Activated naive CD8-positive, alpha-beta T cell (primary cell): ENCODE data around the gene SPATA32.

Source experiments
- H3K27ac Mint-ChIP-seq: one replicate; pipeline ENCODE4 v1.8.0; 2021; ENCODE audit warnings: mixed read lengths
- H3K27me3 Mint-ChIP-seq: one replicate; pipeline ENCODE4 v1.8.0; 2021; ENCODE audit warnings: mixed read lengths
- H3K36me3 Mint-ChIP-seq: one replicate; pipeline ENCODE4 v1.8.0; 2021; ENCODE audit warnings: mixed read lengths
- H3K4me1 Mint-ChIP-seq: one replicate; pipeline ENCODE4 v1.8.0; 2021; ENCODE audit warnings: low read depth, mixed read lengths
- H3K4me3 Mint-ChIP-seq: one replicate; pipeline ENCODE4 v1.8.0; 2021; ENCODE audit warnings: mild to moderate bottlenecking, mixed read lengths
- H3K9me3 Mint-ChIP-seq: one replicate; pipeline ENCODE4 v1.8.0; 2021; ENCODE audit warnings: low read depth, mixed read lengths

The SPATA32 gene

GRCh38 chr17:45236282-45236606, 25.6 kb downstream of the SPATA32 start:
- Mint-ChIP-seq H3K9me3 (no peaks in the 10 kb centered on the region), H3K4me3 (no peak overlapping the region), H3K4me1 (peaks cover 49% of the 10 kb centered on the region), H3K36me3 (peaks cover 5% of the 10 kb centered on the region), H3K27me3 (no peaks in the 10 kb centered on the region), H3K27ac (peak overlapping the region; percentile 81)

- H3K4me1 Mint-ChIP-seq, result peaks cover 54% of the 10 kb centered on the region
- H3K9me3 Mint-ChIP-seq, result no peaks in the 10 kb centered on the region
- no peaks in the 10 kb centered on the region for H3K27me3 Mint-ChIP-seq
- peak overlapping the region; percentile 30 for H3K4me3 Mint-ChIP-seq
- H3K36me3 Mint-ChIP-seq, result peaks cover 5% of the 10 kb centered on the region
- H3K27ac Mint-ChIP-seq, result peak overlapping the region; percentile 81
These were observed 26.2 kb downstream of the SPATA32 start for GRCh38 chr17:45235416-45236281.

DNA sequence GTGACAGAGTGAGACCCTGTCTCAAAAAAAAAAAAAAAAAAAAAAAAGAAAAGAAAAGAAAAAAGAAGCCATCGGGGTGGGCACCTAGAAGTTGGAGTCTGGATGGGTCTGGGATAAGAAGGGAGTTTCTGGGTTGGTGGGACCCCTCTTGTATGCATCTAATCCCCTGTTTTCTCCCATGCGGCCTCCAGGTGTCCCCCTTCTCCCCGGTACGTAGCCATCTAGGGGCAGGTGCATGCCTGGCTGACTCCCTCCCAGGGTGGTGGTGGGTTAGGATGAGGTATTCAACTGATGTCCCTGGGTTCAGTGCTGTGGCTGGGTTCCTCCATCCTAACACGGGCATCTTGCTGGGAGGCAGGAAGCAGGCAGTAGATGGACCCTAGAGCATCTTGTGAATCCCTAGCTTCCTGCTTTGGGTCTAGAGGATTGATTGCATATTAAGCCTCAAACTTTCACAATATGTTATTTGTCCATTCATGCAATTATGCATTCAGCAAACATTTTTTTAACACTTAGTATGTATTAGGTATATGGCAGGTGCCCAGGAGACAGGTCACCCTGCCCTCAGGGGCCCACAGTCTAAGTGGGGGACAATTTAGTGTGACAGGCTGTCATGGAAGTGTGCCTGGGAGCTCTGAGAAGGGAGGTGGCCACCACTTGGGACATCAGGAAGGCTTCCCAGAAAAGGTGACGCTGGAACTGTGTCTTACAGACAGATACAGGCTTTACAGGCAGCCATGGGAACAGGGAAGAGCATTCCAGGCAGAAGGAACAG, 27.1 kb downstream of the SPATA32 start:
- Mint-ChIP-seq H3K9me3 (no peaks in the 10 kb centered on the region), H3K27ac (peak overlapping the region; percentile 81), H3K27me3 (no peaks in the 10 kb centered on the region), H3K4me1 (peaks cover 62% of the 10 kb centered on the region), H3K36me3 (peaks cover 5% of the 10 kb centered on the region), H3K4me3 (peak overlapping the region; percentile 30)

DNA sequence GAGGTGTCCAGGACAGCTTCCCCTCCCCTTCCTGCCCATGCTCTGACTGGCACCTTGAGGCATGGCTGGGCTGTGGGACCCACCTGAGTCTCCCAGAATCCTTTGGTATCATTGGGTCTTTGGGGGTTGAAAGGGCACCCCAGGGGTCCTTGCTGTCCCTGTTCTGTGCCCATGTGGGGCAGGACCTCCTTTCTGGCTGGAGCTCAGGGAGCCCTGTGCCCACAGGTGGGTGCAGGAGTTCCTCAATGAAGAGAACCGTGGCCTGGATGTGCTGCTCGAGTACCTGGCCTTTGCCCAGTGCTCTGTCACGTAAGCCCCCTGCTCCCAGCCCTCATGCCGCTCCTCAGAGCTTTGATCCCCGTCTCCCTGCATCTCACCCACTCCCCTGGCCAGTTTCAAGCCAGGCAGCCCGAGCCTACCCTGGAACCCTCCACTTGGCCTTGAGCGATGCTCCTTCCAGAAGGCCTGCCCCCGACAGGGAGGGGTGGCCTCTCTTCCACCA, 28.4 kb downstream of the SPATA32 start:
- H3K4me1 Mint-ChIP-seq, result peaks cover 69% of the 10 kb centered on the region
- no peaks in the 10 kb centered on the region for H3K27me3 Mint-ChIP-seq
- peak overlapping the region; percentile 35 for H3K4me3 Mint-ChIP-seq
- H3K27ac Mint-ChIP-seq, result peak overlapping the region; percentile 81
- no peaks in the 10 kb centered on the region for H3K9me3 Mint-ChIP-seq
- H3K36me3 Mint-ChIP-seq, result peaks cover under 1% of the 10 kb centered on the region

DNA sequence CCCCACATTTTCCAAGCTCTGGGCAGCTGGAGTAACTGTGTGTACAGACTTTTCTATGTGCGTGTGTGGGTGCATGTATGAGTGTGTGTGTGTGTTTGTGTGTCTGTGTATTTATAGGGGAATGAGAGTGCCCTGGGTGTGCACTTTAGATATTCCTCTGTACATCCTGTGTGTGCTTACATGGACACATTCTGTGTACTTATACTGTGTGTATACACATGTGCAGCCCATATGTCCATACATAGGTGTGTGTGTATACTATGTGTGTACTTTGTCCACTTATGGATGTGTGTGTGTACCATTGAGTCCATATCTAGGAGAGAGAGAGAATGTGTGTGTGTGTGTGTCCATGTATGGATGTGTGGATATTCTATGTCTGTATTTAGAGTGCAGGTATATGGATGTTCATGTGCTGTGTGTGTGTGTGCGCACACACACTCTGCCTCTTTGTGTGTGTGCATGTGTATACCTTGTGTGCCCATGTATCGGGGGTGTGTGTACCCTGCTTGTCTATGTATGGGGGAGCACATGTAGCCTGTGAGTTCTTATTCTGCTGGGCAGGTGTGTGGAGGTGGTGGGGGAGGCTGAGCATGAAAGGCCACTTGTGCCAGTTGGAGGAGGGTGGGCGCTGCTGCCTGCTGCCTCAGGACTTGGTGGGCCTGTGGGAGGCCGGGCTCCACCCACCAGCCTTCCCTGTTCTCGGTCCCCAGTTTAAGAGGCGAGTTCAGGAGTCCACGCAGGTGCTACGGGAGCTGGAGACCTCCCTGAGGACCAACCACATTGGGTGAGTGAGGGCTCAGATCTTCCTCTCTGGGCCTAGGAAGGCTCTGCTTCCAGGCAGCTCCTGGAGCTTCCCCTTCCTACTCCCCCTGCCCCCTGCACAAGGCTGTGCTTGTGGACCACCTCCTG, 29.1 kb downstream of the SPATA32 start:
- no peaks in the 10 kb centered on the region for H3K9me3 Mint-ChIP-seq
- H3K27me3 Mint-ChIP-seq, result no peaks in the 10 kb centered on the region
- H3K4me1 Mint-ChIP-seq, result peaks cover 74% of the 10 kb centered on the region
- peak overlapping the region; percentile 49 for H3K4me3 Mint-ChIP-seq
- no peaks in the 10 kb centered on the region for H3K36me3 Mint-ChIP-seq
- peak overlapping the region; percentile 92 for H3K27ac Mint-ChIP-seq

GRCh38 chr17:45231481-45232116, 30.3 kb downstream of the SPATA32 start:
- peaks cover 85% of the 10 kb centered on the region for H3K4me1 Mint-ChIP-seq
- no peaks in the 10 kb centered on the region for H3K9me3 Mint-ChIP-seq
- no peaks in the 10 kb centered on the region for H3K36me3 Mint-ChIP-seq
- no peaks in the 10 kb centered on the region for H3K27me3 Mint-ChIP-seq
- H3K4me3 Mint-ChIP-seq, result peak overlapping the region; percentile 49
- H3K27ac Mint-ChIP-seq, result peak overlapping the region; percentile 92

DNA sequence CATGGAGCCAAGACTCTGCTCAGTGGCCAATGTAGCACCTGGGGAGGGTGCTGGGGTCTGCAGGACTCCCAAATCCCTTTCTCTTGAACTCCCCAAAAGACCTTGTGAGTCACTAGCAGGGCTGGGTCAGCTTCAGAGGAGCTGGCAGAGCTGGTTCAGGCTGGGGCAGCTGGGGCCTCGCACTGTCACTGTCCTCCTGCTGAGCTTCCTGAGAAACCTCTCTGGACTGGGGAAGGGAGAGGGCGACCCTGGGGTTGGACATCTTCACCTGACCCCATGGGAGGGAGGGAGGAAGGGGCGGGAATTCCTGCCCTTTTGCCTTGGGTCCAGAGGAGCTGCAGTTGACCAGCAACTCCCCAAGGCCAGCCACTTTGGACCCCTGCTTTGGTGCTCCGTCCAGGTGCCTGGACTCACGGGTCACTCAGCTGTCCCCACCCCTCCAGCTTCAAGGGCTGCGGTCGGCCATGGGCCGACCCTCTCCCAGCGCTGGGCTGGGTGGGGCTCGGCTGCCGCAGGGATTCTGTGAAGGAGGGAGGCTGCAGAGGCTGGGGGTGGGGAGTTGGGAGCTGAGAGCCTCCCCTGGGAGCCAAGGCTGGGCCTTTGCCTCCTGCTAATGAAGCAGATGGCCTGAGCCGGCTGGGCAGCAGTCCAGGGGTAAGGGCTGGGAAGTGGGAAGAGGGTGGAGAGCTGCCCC, 31.0 kb downstream of the SPATA32 start:
- Mint-ChIP-seq H3K36me3 (no peaks in the 10 kb centered on the region), H3K4me1 (peaks cover 90% of the 10 kb centered on the region), H3K27me3 (no peaks in the 10 kb centered on the region), H3K9me3 (no peaks in the 10 kb centered on the region), H3K27ac (peak overlapping the region; percentile 99), H3K4me3 (peak overlapping the region; percentile 91)

- Mint-ChIP-seq H3K27ac (peak overlapping the region; percentile 99), H3K4me3 (peak overlapping the region; percentile 91), H3K36me3 (peaks cover under 1% of the 10 kb centered on the region), H3K27me3 (no peaks in the 10 kb centered on the region), H3K4me1 (peaks cover 90% of the 10 kb centered on the region), H3K9me3 (no peaks in the 10 kb centered on the region)
These were observed 31.5 kb downstream of the SPATA32 start for GRCh38 chr17:45230410-45230786.

DNA sequence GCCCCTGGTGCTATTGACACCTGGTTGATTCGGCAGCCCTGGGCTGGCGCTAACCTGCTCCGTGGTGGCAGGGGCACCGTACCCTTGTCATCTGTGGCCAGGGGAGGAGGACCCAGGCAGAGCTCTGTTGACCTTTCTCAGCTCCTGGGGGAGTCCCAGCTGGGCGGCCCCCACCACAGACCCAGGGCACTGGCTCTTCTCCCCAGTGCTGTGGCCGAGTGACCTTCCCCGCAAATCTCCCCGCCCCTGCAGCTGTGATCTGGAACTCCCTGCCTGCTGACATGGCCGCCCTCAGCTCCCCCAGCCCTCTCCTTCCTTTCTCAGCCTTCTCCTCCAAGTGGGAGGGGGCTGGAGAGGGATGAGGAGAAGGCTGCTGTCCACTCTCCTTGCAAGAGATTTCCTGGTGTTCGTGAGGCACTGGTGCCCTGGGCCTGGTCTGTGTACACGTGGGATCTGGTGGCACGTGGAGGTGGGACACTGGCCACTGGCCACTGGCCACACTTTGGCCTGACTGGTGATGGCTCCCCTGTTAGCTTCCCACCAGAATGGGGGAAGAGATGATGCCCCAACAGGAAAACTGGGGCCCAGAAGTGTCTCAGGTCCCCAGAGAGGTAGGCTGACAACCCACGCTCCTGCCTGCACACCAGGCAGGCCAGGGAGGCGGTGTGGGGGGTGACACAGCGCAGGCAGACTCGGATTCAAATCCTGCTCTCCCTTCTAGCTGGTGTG, 32.0 kb downstream of the SPATA32 start:
- H3K27me3 Mint-ChIP-seq, result no peaks in the 10 kb centered on the region
- peak overlapping the region; percentile 91 for H3K4me3 Mint-ChIP-seq
- H3K4me1 Mint-ChIP-seq, result peaks cover 90% of the 10 kb centered on the region
- H3K9me3 Mint-ChIP-seq, result no peaks in the 10 kb centered on the region
- H3K36me3 Mint-ChIP-seq, result peaks cover 2% of the 10 kb centered on the region
- peak overlapping the region; percentile 99 for H3K27ac Mint-ChIP-seq

- no peaks in the 10 kb centered on the region for H3K9me3 Mint-ChIP-seq
- peak overlapping the region; percentile 99 for H3K27ac Mint-ChIP-seq
- peaks cover 89% of the 10 kb centered on the region for H3K4me1 Mint-ChIP-seq
- peak overlapping the region; percentile 91 for H3K4me3 Mint-ChIP-seq
- H3K36me3 Mint-ChIP-seq, result peaks cover 2% of the 10 kb centered on the region
- H3K27me3 Mint-ChIP-seq, result no peaks in the 10 kb centered on the region
These were observed 32.9 kb downstream of the SPATA32 start for GRCh38 chr17:45228763-45229539.

DNA sequence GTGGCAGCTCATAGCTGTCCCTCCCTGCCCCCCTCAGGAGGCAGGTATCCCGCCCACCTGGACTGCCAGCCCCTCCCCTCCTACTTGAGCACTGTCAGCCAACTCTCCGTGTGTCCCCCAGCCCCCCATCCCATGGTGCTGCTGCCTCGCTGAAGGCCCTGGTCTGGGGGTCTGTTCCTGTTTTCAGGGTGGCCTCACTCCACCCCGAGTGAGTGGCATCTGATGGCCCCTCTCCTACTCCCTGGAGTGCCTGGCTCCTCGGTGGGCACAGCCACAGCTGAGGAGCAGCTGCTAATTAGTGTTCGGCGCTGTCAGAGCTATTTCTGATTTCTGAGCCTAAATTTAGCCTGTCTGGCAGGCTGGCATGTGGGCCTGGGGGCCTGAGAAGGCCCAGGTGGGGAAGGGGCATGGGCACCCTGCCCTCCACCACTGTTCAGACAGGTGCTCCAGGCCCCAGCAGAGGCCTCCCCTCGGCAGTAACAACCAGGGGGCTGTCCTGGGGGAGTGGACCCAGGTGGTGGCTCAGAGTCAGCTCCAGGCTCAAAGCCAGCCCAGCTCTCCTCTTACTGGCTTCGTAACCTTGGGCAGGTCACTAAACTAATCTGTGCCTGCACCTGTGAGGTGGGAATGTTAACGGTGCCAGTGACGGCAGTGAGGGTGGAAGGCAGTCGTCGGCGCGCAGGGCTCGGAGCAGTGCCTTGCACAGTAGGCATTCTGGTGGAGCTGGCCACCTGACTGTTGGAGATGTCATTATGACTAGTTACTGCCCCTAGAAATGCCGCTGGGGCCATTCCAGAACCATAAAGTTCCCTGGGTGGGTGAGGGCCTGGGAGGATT, 33.8 kb downstream of the SPATA32 start:
- no peaks in the 10 kb centered on the region for H3K27me3 Mint-ChIP-seq
- peak overlapping the region; percentile 99 for H3K27ac Mint-ChIP-seq
- H3K9me3 Mint-ChIP-seq, result no peaks in the 10 kb centered on the region
- H3K4me3 Mint-ChIP-seq, result peak overlapping the region; percentile 91
- H3K36me3 Mint-ChIP-seq, result peaks cover 2% of the 10 kb centered on the region
- H3K4me1 Mint-ChIP-seq, result peaks cover 87% of the 10 kb centered on the region
